GM18526 (cell line): ENCODE measurements around the gene SIAH1.

Source experiments
- POLR2A ChIP-seq: IDR thresholded peaks from 3 replicates; pipeline ENCODE4 v1.6.1; 2011; ENCODE audit not compliant: insufficient read length; ENCODE audit errors: extremely low read depth

Gene SIAH1

GRCh38 chr16:48354877-48355855 lies 30.0 kb downstream of the SIAH1 start:
- TF ChIP-seq POLR2A: no peak

- TF ChIP-seq POLR2A: no peak
Measured at GRCh38 chr16:48353565-48354163, 31.5 kb downstream of the SIAH1 start.

- no peak for TF ChIP-seq POLR2A
Measured at GRCh38 chr16:48352648-48353390, 32.4 kb downstream of the SIAH1 start.

- TF ChIP-seq POLR2A: no peak
Measured at GRCh38 chr16:48350736-48351135, 34.5 kb downstream of the SIAH1 start.

GRCh38 chr16:48347980-48348379 lies 37.2 kb downstream of the SIAH1 start:
- TF ChIP-seq POLR2A: no peak

GRCh38 chr16:48347191-48347865 lies 37.9 kb downstream of the SIAH1 start:
- TF ChIP-seq POLR2A: no peak

GRCh38 chr16:48342591-48342990 lies 42.6 kb downstream of the SIAH1 start:
- no peak for TF ChIP-seq POLR2A

- no peak for TF ChIP-seq POLR2A
Measured at GRCh38 chr16:48340054-48340453, 45.2 kb downstream of the SIAH1 start.

- no peak for TF ChIP-seq POLR2A
Measured at GRCh38 chr16:48335961-48336360, 49.3 kb downstream of the SIAH1 start.

GRCh38 chr16:48334325-48334724 lies 50.9 kb downstream of the SIAH1 start:
- TF ChIP-seq POLR2A: no peak

GRCh38 chr16:48332978-48333377 lies 52.2 kb downstream of the SIAH1 start:
- no peak for TF ChIP-seq POLR2A

- no peak for TF ChIP-seq POLR2A
Measured at GRCh38 chr16:48330841-48331192, 54.4 kb downstream of the SIAH1 start.

GRCh38 chr16:48330189-48330840 lies 54.9 kb downstream of the SIAH1 start:
- TF ChIP-seq POLR2A: no peak

GRCh38 chr16:48329138-48329537 lies 56.1 kb downstream of the SIAH1 start:
- TF ChIP-seq POLR2A: no peak

GRCh38 chr16:48326915-48327314 lies 58.3 kb downstream of the SIAH1 start:
- no peak for TF ChIP-seq POLR2A
